Trophoblast cell (in vitro differentiated cells and primary cell): Measurements from ENCODE around the gene ZNF304.
A peak's percentile ranks its signal among the peaks of the same experiment; 100 is the strongest.

Experiments used
- DNase-seq, 2 donors: peaks; one replicate each; pipeline ENCODE4 v3.0.0-alpha.2; 2016
- H2AFZ ChIP-seq: 2 replicates; pipeline ENCODE4 v1.6.1; 2013; ENCODE audit warnings: low read length, moderate library complexity, mild to moderate bottlenecking; ENCODE audit not compliant: insufficient read depth, poor library complexity
- H2AK5ac ChIP-seq: 2 replicates; pipeline ENCODE4 v1.6.1; 2013; ENCODE audit warnings: mild to moderate bottlenecking, low read length
- H2BK120ac ChIP-seq: 2 replicates; pipeline ENCODE4 v1.6.1; 2013; ENCODE audit warnings: low read length, mild to moderate bottlenecking, moderate library complexity; ENCODE audit not compliant: insufficient read depth, poor library complexity
- H2BK12ac ChIP-seq: 2 replicates; pipeline ENCODE4 v1.6.1; 2013; ENCODE audit warnings: mild to moderate bottlenecking, low read length, moderate library complexity
- H2BK5ac ChIP-seq: 2 replicates; pipeline ENCODE4 v1.6.1; 2013; ENCODE audit warnings: low read length, low read depth, moderate library complexity, mild to moderate bottlenecking; ENCODE audit not compliant: poor library complexity
- H3K14ac ChIP-seq: 2 replicates; pipeline ENCODE4 v1.6.1; 2013; ENCODE audit warnings: mild to moderate bottlenecking, low read length
- H3K18ac ChIP-seq: 2 replicates; pipeline ENCODE4 v1.6.1; 2013; ENCODE audit warnings: mild to moderate bottlenecking, low read length
- H3K23ac ChIP-seq: 2 replicates; pipeline ENCODE4 v1.6.1; 2013; ENCODE audit warnings: low read length
- H3K27ac ChIP-seq: 2 replicates; pipeline ENCODE4 v1.5.1; 2013; ENCODE audit warnings: low read depth, mild to moderate bottlenecking, inconsistent platforms, low read length, moderate library complexity
- H3K27me3 ChIP-seq: 2 replicates; pipeline ENCODE4 v1.6.1; 2013; ENCODE audit warnings: inconsistent platforms, mild to moderate bottlenecking, low read length, moderate library complexity; ENCODE audit not compliant: insufficient read depth
- H3K36me3 ChIP-seq, 2 experiments: 1 replicate in 1 of 2; 2 replicates in 1 of 2; pipeline ENCODE4 v1.6.1; 2013; ENCODE audit warnings: low read length in 2 of 2, mild to moderate bottlenecking in 2 of 2, moderate library complexity in 1 of 2; ENCODE audit not compliant: insufficient read depth in 2 of 2, control insufficient read depth in 1 of 2
- H3K4ac ChIP-seq: 2 replicates; pipeline ENCODE4 v1.6.1; 2013; ENCODE audit warnings: low read depth, mild to moderate bottlenecking, low read length, moderate library complexity
- H3K4me1 ChIP-seq, 2 experiments: 1 replicate in 1 of 2; 2 replicates in 1 of 2; pipeline ENCODE4 v1.6.1; 2013; ENCODE audit warnings: low read length in 2 of 2, mild to moderate bottlenecking in 2 of 2, moderate library complexity in 1 of 2; ENCODE audit not compliant: insufficient read depth in 2 of 2, control insufficient read depth in 1 of 2
- H3K4me2 ChIP-seq: 2 replicates; pipeline ENCODE4 v1.6.1; 2013; ENCODE audit warnings: inconsistent platforms, mild to moderate bottlenecking, low read length, moderate library complexity
- H3K4me3 ChIP-seq: 2 replicates; pipeline ENCODE4 v1.5.1; 2013; ENCODE audit warnings: mild to moderate bottlenecking, low read depth, low read length, inconsistent platforms
- H3K79me1 ChIP-seq: one replicate; pipeline ENCODE4 v1.6.1; 2013; ENCODE audit warnings: low read length
- H3K79me2 ChIP-seq: 2 replicates; pipeline ENCODE4 v1.6.1; 2013; ENCODE audit warnings: low read length, mild to moderate bottlenecking; ENCODE audit not compliant: control insufficient read depth, insufficient read depth, poor library complexity
- H3K9ac ChIP-seq: 2 replicates; pipeline ENCODE4 v1.6.1; 2013; ENCODE audit warnings: mild to moderate bottlenecking, low read length
- H3K9me3 ChIP-seq: 2 replicates; pipeline ENCODE4 v1.6.1; 2013; ENCODE audit warnings: low read depth, mild to moderate bottlenecking, control low read depth, inconsistent platforms, low read length; ENCODE audit not compliant: insufficient read depth
- H4K12ac ChIP-seq: 2 replicates; pipeline ENCODE4 v1.6.1; 2013; ENCODE audit warnings: low read depth, mild to moderate bottlenecking, low read length, moderate library complexity
- H4K8ac ChIP-seq: 2 replicates; pipeline ENCODE4 v1.6.1; 2013; ENCODE audit warnings: low read depth, mild to moderate bottlenecking, low read length, moderate library complexity
- H4K91ac ChIP-seq: one replicate; pipeline ENCODE4 v1.6.1; 2013; ENCODE audit warnings: low read depth, mild to moderate bottlenecking, low read length, moderate library complexity
- WGBS: extraction: QIAGEN DNeasy Blood & Tissue Kit; methylation state at CpG from one replicate; pipeline ENCODE4 v1.1.7; 2013; ENCODE audit warnings: missing lambda C conversion rate; ENCODE audit not compliant: insufficient read length, insufficient coverage; ENCODE audit errors: extremely low coverage; 5-methylcytosine and 5-hydroxymethylcytosine counted together

The ZNF304 gene

GRCh38 chr19:57319869-57320179 lies 31.2 kb upstream of the ZNF304 start:
- DNase-seq = no peak
- Histone ChIP-seq H2AFZ (peak overlapping the region; percentile 77), H3K4ac (no peak overlapping the region), H3K14ac (peak overlapping the region; percentile 81), H3K79me2 (peaks cover 8% of the 10 kb centered on the region), H3K4me1 (peaks cover 6 to 8% of the 10 kb centered on the region in 2 experiments), H3K79me1 (peaks cover 6% of the 10 kb centered on the region), H3K18ac (peak overlapping the region; percentile 57), H4K91ac (peak overlapping the region; percentile 63), H3K36me3 (peaks cover 5 to 12% of the 10 kb centered on the region in 2 experiments), H3K9me3 (no peaks in the 10 kb centered on the region), H2BK5ac (peak overlapping the region; percentile 18), H4K12ac (peak overlapping the region; percentile 58), H2BK120ac (peak overlapping the region; percentile 14), H3K23ac (no peak overlapping the region), H3K9ac (peak overlapping the region; percentile 94), H3K4me2 (peak overlapping the region; percentile 97), H3K27ac (peak overlapping the region; percentile 54), H2AK5ac (no peak overlapping the region), H3K27me3 (no peaks in the 10 kb centered on the region), H3K4me3 (peak overlapping the region; percentile 67), H2BK12ac (no peak overlapping the region), H4K8ac (peak overlapping the region; percentile 91)
- WGBS = no CpG with 5 or more reads among the region's 1 CpG

DNA sequence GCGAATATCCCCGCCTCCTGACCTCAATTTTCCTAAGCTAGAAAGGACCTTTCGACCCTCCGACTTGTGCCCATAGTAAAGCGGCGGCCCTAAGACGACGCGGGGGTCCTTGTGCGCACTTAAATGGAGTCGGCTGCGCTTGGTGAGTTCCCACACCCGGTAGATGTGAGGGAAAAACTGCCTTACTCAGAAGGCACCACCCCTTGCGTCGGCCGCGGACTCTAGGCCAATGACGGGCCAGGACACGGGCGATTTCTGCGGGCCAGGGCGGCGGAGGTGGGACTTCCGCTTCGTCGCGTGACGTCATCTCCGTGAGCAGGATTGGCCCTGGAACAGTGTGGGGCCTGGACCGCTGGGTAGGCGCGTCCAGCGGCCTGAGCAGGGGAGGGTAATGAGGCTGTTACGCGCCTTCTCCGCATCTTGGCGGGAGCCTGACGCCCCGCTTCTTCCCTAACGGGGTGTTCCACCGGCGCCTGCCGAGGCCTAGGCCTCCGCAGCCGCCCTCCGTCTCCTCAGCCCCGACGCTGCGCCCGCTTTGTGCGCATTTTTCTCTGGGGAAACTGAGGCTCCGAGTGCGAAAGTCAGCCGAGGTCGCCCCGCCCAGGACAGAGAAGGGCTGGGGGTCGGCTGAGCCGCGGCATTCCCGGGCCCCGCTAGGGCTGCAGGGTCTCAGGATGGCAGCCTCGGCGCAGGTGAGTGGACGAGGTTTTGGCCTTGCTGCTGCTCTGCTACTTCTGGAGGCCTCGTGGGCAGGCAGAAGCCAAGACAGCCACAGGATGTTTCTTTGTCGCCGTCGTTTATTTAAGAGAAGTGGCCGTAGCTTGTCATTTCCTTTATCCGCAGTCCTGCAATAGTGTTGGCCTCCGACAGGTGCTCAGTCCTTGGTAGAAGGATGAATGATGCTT lies 30.6 kb upstream of the ZNF304 start, which contains the start of gene ZNF543:
Gene ZNF543, plus strand, starts transcription at position 293 of the 905 bp plus-strand sequence. Its CDS starts 382 bp downstream, at position 675.
- H3K18ac ChIP-seq = peak within 1 kb of the TSS; percentile 72
- peak within 1 kb of the TSS; percentile 93 for H4K8ac ChIP-seq
- H3K4me2 ChIP-seq = peak within 1 kb of the TSS; percentile 97
- peak within 1 kb of the TSS; percentile 81 for H3K14ac ChIP-seq
- no peaks in the 10 kb centered on the region for H3K9me3 ChIP-seq
- H3K27ac ChIP-seq = peak within 1 kb of the TSS; percentile 54
- peak within 1 kb of the TSS; percentile 87 for H4K91ac ChIP-seq
- H2BK120ac ChIP-seq = peak within 1 kb of the TSS; percentile 70
- H2AK5ac ChIP-seq = peak within 1 kb of the TSS; percentile 40
- peak within 1 kb of the TSS; percentile 80 for H3K4ac ChIP-seq
- peak within 1 kb of the TSS; percentile 94 for H3K9ac ChIP-seq
- no peak within 1 kb of the TSS for H3K23ac ChIP-seq
- peaks cover 6 to 17% of the 10 kb centered on the region in 2 experiments for H3K36me3 ChIP-seq
- H4K12ac ChIP-seq = peak within 1 kb of the TSS; percentile 79
- peaks cover 6 to 8% of the 10 kb centered on the region in 2 experiments for H3K4me1 ChIP-seq
- H2BK12ac ChIP-seq = no peak within 1 kb of the TSS
- H2AFZ ChIP-seq = peak within 1 kb of the TSS; percentile 77
- peak; percentile 97 to 99 for DNase-seq
- H3K4me3 ChIP-seq = peak within 1 kb of the TSS; percentile 81
- no CpG with 5 or more reads among the region's 71 CpGs for WGBS
- peaks cover 6% of the 10 kb centered on the region for H3K79me1 ChIP-seq
- peaks cover 8% of the 10 kb centered on the region for H3K79me2 ChIP-seq
- peak within 1 kb of the TSS; percentile 18 for H2BK5ac ChIP-seq
- H3K27me3 ChIP-seq = no peaks in the 10 kb centered on the region

GRCh38 chr19:57321116-57321515 lies 30.0 kb upstream of the ZNF304 start:
- Histone ChIP-seq H3K4ac (peak overlapping the region; percentile 80), H3K23ac (no peak overlapping the region), H3K36me3 (peaks cover 9 to 21% of the 10 kb centered on the region in 2 experiments), H3K4me1 (peaks cover 6 to 8% of the 10 kb centered on the region in 2 experiments), H3K4me2 (peak overlapping the region; percentile 90), H2BK12ac (no peak overlapping the region), H2BK120ac (no peak overlapping the region), H4K8ac (peak overlapping the region; percentile 93), H3K9ac (peak overlapping the region; percentile 85), H2BK5ac (no peak overlapping the region), H2AK5ac (no peak overlapping the region), H4K91ac (no peak overlapping the region), H3K79me2 (peaks cover 8% of the 10 kb centered on the region), H3K4me3 (peak overlapping the region; percentile 81), H4K12ac (peak overlapping the region; percentile 79), H3K27ac (no peak overlapping the region), H3K27me3 (no peaks in the 10 kb centered on the region), H3K79me1 (peaks cover 6% of the 10 kb centered on the region), H3K9me3 (no peaks in the 10 kb centered on the region), H2AFZ (peak overlapping the region; percentile 41), H3K18ac (peak overlapping the region; percentile 72), H3K14ac (no peak overlapping the region)
- no peak for DNase-seq
- no CpG with 5 or more reads among the region's 8 CpGs for WGBS

DNA sequence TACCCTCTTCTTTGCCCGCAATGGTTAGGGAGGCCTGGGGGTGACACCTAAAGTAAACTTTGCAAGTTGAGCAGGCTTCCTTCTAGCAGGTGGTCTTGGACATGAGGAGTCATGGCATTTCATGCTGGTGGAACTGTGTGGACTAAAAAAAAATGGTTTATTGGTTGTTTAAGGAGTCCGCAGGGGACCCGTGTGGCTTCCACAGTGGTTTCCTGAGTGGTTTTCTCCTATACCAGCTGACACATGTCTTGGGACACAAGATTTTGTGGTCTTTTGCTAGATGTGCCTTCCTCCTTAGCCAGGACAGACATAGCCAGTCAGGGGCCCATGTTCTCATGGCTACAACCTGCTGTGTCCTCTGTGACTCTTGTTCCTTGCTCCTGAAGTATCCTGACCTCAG lies 29.3 kb upstream of the ZNF304 start:
- Histone ChIP-seq H3K4me3 (no peak overlapping the region), H2BK120ac (no peak overlapping the region), H3K14ac (no peak overlapping the region), H3K27me3 (no peaks in the 10 kb centered on the region), H2BK12ac (no peak overlapping the region), H3K9ac (no peak overlapping the region), H3K79me2 (peaks cover 8% of the 10 kb centered on the region), H3K27ac (no peak overlapping the region), H2AK5ac (no peak overlapping the region), H3K36me3 (peaks cover 13 to 27% of the 10 kb centered on the region in 2 experiments), H3K4me1 (peaks cover 6 to 8% of the 10 kb centered on the region in 2 experiments), H2AFZ (no peak overlapping the region), H4K91ac (no peak overlapping the region), H3K23ac (no peak overlapping the region), H3K4ac (peak overlapping the region; percentile 34), H3K9me3 (no peaks in the 10 kb centered on the region), H4K8ac (no peak overlapping the region), H2BK5ac (no peak overlapping the region), H4K12ac (no peak overlapping the region), H3K18ac (no peak overlapping the region), H3K4me2 (peak overlapping the region; percentile 90), H3K79me1 (peaks cover 6% of the 10 kb centered on the region)
- no CpG with 5 or more reads among the region's 3 CpGs for WGBS
- DNase-seq = no peak
